ENCODE measurements around the gene FBXO38.

Gene FBXO38, protein sequence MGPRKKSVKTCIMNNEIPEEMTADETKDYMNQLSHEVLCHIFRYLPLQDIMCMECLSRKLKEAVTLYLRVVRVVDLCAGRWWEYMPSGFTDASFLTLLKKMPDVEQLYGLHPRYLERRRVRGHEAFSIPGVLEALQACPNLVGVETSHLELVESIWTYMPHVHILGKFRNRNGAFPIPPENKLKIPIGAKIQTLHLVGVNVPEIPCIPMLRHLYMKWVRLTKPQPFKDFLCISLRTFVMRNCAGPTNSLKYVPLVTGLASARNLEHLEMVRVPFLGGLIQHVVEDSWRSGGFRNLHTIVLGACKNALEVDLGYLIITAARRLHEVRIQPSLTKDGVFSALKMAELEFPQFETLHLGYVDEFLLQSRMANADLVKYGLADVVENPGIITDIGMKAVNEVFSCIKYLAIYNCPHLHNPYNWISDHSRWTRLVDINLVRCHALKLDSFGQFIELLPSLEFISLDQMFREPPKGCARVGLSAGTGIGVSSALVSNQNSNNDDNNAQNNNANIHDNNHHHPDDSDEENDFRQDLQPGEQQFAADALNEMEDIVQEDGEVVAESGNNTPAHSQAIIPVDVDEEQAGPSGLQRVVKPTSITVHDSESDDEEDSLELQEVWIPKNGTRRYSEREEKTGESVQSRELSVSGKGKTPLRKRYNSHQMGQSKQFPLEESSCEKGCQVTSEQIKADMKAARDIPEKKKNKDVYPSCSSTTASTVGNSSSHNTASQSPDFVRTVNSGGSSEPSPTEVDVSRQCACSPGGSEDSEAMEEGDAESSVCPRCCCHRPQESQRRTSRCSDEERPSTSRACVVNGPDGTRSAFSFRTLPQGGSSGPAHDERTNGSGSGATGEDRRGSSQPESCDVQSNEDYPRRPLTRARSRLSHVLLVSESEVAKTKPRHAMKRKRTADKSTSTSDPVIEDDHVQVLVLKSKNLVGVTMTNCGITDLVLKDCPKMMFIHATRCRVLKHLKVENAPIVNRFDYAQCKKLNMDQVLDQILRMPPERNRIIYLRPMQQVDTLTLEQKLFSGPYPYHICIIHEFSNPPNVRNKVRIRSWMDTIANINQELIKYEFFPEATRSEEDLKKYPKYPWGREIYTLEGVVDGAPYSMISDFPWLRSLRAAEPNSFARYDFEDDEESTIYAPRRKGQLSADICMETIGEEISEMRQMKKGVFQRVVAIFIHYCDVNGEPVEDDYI

DNA sequence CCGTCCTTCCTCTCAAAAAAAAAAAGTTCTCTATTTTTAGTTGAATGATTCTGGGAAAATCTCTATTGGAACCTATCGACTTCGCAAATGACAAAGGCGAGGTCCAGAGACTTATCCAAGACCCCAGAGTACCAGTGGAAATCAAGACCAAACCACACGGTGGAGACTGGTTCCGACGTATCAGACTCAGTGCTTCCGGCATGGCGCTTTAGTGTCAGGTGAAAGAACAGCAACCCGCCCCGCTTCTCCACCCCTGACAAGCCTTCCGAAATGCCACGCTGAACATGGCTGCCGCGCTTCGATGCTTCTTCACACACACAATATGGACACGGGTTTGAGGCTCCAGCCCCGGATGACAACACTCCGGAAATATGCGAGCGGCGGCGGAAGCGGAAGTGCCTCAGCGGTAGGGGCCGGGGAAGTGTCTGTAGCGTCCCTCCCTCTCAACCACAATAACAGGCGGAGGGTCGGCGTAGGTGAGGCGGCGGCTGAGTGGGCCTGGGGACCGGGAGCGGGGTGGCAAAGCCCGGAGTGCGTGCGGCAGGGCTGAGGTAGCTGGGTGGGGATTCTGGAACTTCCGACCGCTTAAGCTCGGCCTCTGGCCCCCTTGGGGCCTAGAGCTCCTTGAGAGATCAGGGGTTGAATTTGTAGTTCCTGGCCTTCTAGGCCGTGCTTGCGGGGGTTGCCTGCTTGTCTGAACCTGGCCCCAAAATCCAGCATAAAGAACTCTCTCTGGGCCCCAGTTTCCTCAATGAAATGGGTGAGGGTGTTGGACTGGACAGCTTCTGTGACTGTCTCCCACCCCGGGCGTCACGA is at the start of gene FBXO38:
Gene FBXO38, plus strand, starts transcription at position 395 of the 816 bp plus-strand sequence. CDS start 10,819 bp downstream, outside the sequence.
- DNase-seq (ENCODE audit: low read depth in 3 of 3) = peak; percentile 85 to 95 (median 94)

DNA sequence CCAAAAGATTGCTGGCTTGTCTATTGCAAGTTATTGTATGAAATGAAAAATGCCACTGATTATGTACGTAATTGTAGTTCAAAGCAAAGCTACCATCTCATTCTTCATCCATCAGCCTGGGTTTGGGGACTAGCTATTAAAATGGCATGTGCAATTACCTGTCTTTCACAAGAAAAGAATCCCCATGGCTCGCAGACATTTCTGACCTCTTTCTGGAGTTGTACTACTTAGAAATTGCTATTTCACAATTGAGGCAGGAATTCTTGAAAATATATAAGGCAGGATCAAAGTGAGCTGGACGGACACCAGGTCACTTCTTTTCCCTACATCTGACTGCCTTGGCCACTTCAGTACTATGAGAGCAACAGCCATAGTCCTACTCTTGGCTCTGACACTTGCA is 48.5 kb upstream of the FBXO38 start, which contains the start of gene SPINK9:
Gene SPINK9, plus strand, starts transcription at position 301 of the 400 bp plus-strand sequence. Its CDS starts 55 bp downstream, at position 356.
- DNase-seq (ENCODE audit: low read depth in 3 of 3) = no peak

DNA sequence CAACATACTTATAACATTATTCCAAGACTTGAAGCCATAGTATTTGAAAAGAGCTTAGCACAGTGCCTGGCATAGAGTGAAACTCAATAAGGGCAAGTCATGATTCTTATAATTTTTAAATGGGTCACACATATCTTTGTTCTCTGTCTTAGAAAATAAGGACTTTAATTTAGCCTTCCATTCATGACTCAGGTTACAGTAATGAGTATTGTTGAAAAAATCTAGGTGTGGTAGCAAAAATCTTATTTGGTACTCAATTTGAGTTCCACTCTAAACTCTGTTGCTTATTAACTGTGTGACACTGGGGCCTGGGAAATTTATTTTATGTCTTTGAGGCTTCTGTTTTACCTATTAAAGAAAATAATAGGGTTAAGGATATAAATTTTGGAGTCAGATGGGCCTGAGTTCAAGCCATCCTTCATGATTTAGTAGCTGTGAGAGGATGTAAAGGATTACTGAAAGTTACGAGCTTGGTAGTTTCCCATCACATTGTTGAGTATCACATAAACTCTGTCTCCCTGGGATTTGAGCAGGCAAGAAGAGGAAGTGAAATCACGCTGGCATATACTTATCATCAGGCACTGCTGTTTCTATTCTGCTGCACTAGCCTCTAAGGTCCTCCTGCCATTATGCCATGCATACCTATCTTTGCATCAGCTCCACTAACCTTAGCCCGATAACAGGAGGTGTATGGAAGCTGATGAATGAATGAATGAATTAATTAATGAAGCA is 46.9 kb upstream of the FBXO38 start:
- no peak for DNase-seq (ENCODE audit: low read depth in 3 of 3)

DNA sequence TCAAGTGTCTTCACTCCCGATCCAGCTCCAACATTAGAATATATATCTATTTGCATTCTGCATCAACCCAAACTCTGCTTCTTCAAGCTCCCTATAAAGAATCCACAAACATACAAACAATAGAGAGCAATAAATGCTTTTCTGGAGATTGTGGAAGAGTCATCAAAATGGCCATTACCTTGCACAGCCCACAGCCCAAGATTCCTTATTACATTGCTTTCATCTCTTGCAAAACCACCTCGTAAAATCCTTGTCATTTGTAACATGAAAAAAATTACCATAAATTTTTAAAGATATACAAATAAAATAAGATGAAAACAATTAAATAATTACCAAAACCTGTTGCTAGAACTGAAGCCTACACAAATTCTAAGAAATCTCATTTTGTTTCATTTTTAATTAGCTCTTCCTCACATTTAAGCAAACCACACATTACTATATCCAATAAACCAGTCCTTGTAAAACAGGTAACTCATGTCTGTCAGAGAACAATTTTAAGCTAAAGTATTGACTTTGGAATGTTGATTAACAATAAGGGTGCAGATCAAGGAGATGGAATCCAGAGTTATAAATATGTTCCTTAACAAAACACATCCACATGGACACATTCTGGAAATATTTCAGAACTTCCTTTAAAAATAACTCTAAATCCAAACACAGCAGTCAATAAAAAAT is 41.2 kb upstream of the FBXO38 start:
- no peak for DNase-seq (ENCODE audit: low read depth in 3 of 3)

DNA sequence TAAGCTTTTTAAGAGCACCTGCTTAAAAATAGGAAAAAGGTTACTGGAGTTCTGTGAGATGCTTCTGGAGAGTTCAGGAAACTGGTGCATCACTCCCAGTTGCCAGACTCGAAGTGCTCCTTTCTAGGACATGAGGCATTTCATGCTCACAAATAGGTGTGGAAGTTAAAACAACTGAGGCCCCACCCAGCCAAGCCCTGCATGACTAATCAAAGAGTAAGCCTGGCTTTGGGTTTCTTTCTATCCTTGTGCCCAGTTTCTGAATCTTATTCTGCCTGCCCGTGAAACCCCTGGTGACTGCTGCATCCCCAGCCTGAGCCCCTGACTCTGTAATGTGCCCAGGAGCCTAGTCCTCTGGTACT is 40.7 kb upstream of the FBXO38 start:
- no peak for DNase-seq (ENCODE audit: low read depth in 3 of 3)

DNA sequence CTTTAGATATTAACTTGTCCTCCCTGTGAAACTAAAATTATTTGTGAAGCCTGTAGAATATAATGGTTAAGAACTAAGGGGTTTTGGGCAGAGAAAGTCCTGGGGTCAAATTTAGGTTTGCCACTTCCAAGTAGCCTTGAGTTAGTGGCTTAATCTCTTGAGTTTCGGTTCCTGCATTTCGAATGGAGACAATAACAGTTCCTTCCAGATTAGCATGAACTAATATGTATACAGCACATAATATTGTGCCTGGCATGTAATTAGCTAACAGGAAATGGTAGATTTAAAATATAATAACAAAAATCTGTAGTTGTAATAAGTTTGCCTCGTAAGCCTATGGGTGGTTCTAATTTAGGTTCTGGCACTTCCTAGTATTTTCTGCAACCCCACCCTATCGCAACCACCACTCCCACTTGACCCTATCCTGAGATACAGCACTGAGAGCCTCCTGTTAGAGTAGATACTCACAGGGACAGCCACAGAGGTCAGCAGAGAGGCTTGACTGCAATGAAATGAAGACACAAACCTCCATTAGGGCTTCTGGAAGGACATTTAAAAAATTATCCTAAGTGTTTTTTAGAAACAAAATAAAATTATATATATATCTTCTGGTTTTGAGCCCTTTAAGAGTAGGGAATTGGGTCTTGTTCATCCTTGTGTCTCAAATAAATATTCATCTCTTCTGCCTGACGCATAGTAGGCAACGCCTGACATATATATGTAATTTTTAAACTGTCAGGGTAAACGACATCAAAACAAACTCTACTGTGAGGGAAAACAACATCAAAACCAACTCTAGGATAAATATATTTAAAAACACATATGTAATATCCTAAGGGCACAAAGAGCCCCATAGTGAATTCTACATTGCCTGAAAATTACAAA is 39.9 kb upstream of the FBXO38 start:
- DNase-seq (ENCODE audit: low read depth in 3 of 3) = no peak

DNA sequence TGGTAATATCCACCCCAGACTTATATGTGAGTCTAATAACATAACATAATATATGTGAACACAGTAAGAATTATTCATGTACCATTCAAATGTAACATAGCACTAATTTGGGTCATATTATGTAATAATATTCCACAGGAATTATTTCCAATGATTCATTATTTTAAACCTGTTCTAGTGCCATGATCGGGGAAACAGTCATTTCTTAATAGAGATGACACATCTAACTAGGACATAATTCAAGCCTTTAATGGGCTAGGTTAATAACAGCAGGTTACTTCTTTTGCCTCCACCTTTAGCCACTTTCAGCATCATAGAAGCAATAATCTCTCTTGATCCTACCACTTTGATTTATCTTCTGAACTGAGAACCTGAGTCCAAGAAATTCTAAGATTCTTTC is 36.1 kb upstream of the FBXO38 start:
- no peak for DNase-seq (ENCODE audit: low read depth in 3 of 3)

DNA sequence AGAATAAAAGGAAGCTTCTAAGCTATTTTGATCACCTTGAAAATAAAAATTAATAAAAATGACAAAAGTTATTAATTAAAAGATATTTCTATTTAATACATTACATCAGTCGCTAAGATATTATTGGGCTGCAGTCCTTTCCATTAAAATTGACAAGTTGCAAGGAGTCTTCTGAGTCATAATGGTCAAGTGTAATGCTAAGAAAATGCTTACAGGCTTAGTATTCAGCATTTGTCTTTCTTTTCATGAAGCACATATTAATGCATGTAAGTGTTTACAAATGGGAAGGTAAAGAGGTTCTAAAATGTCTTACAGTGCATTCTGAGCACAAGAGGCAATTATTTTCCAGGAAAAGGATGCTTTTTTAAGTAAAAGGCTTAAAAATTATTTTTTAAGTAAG is 31.1 kb upstream of the FBXO38 start:
- DNase-seq (ENCODE audit: low read depth in 3 of 3) = no peak

DNA sequence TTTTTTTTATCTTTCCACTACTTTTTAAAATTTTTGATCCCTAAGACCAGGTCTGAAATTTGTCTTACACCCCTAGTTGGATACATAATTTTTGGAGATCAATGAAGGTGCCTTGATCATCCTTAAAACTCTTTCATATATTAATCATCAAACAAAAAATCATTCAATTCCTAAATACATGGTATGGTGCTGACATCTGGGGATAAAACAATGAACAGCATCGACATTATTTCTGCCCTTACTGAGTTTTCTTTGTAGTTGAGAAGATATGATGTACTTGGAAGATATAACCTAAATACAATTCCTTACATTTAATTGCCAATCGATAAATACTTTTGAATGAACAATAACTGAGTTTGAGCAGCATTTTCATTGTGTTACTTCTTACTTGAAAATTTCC is 30.1 kb upstream of the FBXO38 start:
- no peak for DNase-seq (ENCODE audit: low read depth in 3 of 3)

DNA sequence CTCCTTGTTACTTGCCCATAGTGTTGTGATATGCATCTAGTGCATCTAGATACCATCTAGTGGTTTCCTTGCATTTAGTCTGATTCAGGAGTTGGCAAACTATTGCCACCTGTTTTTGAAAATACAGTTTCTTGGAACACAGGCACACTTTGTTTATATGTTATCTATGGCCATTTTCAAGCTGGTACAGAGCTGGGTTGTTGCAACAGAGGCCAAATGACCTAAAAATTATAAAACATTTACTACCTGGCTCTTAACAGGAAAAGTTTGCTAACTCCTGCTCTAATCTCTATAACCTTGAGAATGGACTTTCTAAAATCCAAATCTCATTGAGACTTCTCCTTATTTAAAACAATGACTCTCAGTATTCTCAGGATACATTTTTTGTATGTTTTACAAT is 19.4 kb upstream of the FBXO38 start:
- no peak for DNase-seq (ENCODE audit: low read depth in 3 of 3)

DNA sequence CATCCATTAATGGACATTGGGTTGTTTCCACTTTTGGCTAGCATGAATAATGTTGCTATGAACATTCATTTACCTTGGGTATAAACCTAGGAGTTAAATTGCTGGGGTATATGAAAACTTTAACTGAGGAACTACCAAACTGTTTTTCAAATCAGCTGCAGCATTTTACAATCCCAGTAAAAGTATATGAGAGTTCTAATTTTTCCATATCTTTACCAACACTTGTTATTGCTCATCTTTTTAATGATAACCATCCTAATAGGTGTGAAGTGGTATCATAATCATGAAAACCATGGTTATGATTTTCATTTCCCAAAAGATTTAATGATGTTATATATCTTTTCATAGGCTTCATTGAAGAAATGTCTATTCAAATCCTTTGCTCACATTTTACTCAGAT is 15.5 kb upstream of the FBXO38 start:
- DNase-seq (ENCODE audit: low read depth in 3 of 3) = no peak

DNA sequence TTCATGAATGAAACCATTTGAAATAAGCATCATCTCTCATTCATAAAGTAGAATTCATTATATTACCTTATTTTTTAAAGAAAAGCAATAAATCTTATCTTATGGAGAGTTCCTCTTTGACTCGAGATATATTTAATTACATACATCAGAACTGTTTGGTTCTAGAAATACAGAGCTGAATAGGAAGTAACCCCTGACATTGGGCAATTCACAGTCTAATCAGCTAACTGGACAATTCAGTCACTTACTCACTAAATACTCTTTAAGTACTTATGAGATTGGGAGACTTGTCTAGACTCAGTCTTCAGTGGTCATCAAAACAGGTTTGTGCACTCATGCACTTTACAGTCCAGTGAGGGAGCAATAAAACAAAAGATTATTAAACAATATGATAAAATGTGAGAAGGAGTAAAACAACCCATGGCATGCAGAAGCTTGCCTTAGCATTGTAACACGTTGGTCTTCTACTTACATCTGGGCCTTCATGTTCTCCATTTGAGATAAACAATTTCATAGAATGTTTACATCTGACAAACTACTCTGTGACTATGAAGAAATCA is 11.5 kb upstream of the FBXO38 start:
- DNase-seq (ENCODE audit: low read depth in 3 of 3) = no peak

DNA sequence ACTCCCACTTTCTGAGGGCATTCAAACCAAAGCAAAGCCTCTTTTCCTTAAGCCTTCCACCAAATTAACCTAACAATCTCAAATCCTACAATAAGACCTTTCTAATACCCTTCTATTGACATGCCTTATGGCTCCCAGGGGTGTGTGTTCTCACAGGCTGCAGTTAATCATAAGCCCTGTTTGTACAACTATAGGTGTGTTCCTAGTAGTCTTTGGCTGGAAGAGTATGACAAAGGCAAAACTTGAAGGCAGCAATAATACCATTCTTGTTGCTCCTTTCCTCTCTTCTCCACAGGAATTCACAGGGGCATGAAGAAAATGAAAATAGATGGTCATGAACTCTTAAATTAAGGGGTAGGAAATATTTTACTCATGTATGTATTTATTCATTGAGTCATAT is 10.9 kb upstream of the FBXO38 start:
- no peak for DNase-seq (ENCODE audit: low read depth in 3 of 3)

DNA sequence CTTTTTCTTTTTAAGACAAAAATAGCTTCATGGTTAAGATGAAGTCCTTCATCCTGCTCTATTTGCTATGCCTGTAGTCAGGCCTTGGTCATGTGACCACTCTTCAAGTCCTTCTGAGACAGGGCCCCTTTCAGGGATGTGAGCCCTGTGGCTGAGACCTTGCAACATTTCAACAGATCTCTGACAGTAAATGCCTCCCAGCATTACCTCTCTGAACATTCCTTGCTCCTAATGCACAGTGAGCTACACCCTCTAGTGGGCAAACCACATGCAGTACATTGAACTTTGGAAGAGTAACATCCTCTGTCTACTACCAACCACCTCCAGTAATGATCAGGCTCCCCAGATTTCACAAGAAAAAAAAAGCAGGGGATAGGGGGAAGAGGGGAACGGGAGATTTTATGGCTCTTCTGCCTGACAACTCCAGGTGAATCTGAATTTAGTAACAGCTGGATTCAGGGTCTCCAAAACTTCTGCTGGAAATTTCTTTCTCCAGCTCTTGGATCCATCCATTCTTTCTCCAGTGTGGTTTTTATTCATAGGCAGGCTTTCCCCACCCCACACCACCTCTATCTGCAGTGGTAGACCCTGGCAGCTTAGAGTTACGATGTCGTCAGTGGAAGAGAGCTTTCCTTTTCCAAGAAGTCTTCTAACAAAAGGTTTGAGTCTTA is 8.9 kb upstream of the FBXO38 start:
- DNase-seq (ENCODE audit: low read depth in 3 of 3) = no peak

DNA sequence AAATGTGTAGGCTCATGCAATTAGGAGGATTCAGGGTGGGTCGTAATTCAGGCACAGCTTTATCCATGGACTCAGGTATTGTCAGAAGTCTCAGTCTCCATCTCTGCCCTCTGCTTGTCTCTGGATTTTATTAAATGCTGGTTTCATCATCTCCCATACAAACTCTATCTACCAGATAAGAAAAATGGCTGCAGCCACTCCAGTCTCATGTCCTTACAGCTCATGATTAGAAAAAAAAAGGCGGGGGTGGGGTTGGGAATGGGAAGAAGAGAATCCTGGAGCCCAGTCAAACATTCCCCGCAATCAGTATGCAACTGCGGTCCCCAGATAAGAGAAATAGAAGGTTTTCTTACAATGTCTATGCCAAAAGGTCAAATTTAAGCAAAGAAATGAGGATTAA is 7.6 kb upstream of the FBXO38 start:
- no peak for DNase-seq (ENCODE audit: low read depth in 3 of 3)

DNA sequence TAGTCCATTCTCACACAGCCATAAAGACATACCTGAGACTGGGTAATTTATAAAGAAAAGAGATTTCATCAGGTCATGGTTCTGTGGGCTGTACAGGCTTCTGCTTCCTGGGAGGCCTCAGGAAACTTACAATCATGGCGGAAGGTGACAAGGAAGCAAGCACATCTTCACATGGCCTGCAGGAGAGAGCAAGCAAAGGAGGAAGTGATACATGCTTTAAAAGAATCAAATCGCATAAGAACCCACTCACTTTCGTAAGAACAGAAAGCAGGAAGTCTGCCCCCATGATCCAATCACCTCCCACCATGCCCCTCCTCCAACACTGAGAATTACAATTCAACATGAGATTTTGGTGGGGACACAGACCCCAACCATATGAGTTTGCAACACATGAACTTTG is 5.1 kb upstream of the FBXO38 start:
- no peak for DNase-seq (ENCODE audit: low read depth in 3 of 3)

DNA sequence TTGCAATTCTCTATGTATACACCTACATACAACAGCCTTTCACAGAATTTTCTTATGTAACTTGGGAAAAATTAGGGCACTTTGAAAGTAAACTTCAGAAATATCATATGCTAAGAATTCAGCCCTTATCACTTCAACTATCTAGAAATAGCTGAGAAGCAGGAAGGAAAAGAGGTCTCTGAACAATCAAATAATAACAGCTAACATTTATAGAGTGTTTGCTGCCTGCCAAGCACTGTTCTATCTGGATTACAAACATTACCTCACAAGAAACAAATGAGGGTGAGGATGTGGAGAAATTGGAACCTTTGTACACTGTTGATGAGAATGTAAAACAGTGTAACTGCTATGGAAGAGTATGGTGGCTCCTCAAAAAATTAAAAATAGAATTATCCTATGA is 4.4 kb upstream of the FBXO38 start:
- no peak for DNase-seq (ENCODE audit: low read depth in 3 of 3)

DNA sequence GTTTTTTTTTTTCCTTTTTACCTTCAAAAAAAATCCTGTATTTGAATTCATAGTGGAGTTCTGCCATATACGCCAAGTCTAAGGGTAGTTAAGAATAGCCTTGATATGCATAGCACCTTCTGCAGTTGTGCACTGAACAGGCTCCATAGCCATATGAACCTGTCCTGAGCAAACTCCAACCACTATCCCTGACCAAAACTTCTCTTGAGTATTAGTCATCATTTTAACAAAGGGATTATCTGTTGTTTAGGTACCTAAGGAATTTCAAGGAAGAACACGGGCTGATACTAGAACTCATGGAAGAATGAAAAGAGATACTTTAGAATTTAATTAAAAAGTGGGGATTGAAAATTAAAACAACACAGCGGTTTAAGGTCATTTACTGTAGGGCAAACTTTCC is 1.9 kb upstream of the FBXO38 start:
- no peak for DNase-seq (ENCODE audit: low read depth in 3 of 3)

All from stimulated activated CD4-positive, alpha-beta T cell treated with anti-CD3 and anti-CD28 coated beads, TNF-alpha, amount 100 ng/mL, for 4 hours (primary cell).